HepG2 (cell line): ENCODE measurements around the gene CDK15. TPM values are rescaled to one million over a fixed set of nuclear protein-coding genes. Genes with fewer than 3 reads are reported as not detected.

Experiments
- ATAC-seq: fragments of 200-7000 bp; cut with Tn5 transposase; 3 replicates; pipeline ENCODE4 v1.9.1; 2020; ENCODE audit warnings: mild to moderate bottlenecking, moderate library complexity
- BruUV-seq: library from RNA; stranded (reverse); fragments of 400-500 nt; replicated peaks from 2 replicates; lab custom pipeline; 2021; lab: Mats Ljungman, UMichigan
- CTCF ChIA-PET: fragments of 300-600 bp; formaldehyde crosslinking; extraction: SDS; loops from one replicate; lab custom pipeline; 2021; ENCODE audit warnings: low total read pairs, inconsistent platforms, low intra/inter-chr PET ratio; lab: Yijun Ruan, JAX
- POLR2A ChIA-PET: fragments of 350-600 bp; sonication (Branson Sonifier 250); formaldehyde crosslinking; loops from one replicate; lab custom pipeline; 2020; ENCODE audit warnings: antibody characterized with exemption, inconsistent platforms; lab: Yijun Ruan, JAX
- DNase-seq: peaks from one replicate; pipeline ENCODE4 v3.0.0-alpha.2; 2015; ENCODE audit warnings: low spot score
- FAIRE-seq: peaks from 3 replicates; lab custom pipeline; 2011; peaks lifted over from hg19 to GRCh38; lab: Jason Lieb, UNC
- H2AFZ ChIP-seq: one replicate; pipeline ENCODE4 v1.6.1; 2011; ENCODE audit warnings: low read length, inconsistent platforms
- H3K27ac ChIP-seq: fragments of 300-600 bp; 3 replicates; pipeline ENCODE4 v1.8.0; 2011; ENCODE audit warnings: mixed run types, mild to moderate bottlenecking, mixed read lengths, low read length, inconsistent platforms; ENCODE audit not compliant: insufficient read depth; ENCODE audit errors: extremely low read length
- H3K27me3 ChIP-seq, 2 experiments: fragments of 200-600 bp in 1 of 2; 2 replicates in 1 of 2; 3 replicates in 1 of 2; pipeline versions ENCODE4 v1.6.0 to v1.8.0; 2011; ENCODE audit warnings: low read length in 2 of 2, mild to moderate bottlenecking in 2 of 2, moderate library complexity in 2 of 2, inconsistent platforms in 1 of 2; ENCODE audit not compliant: insufficient read depth in 2 of 2, control insufficient read depth in 1 of 2
- H3K36me3 ChIP-seq, 2 experiments: fragments of 200-600 bp in 1 of 2; replicated peaks in 1 of 2; 2 replicates in 1 of 2; 3 replicates in 1 of 2; pipeline versions ENCODE4 v1.5.1 to v1.8.0; 2011; ENCODE audit warnings: low read length in 2 of 2, inconsistent platforms in 1 of 2; ENCODE audit not compliant: insufficient read depth in 2 of 2, control insufficient read depth in 1 of 2
- H3K4me1 ChIP-seq: 2 replicates; pipeline ENCODE4 v1.5.1; 2012; ENCODE audit warnings: low read length, inconsistent platforms; ENCODE audit not compliant: insufficient read depth
- H3K4me2 ChIP-seq: 2 replicates; pipeline ENCODE4 v1.6.0; 2011; ENCODE audit warnings: low read depth, low read length, inconsistent platforms
- H3K4me3 ChIP-seq, 3 experiments: fragments of 200-600 bp in 1 of 3; sonication (generic), shearing (Covaris generic) in 1 of 3; replicated peaks in 1 of 3; 2 replicates each; pipeline ENCODE4 v1.5.1; 2011 to 2016; ENCODE audit warnings: low read length in 3 of 3, inconsistent platforms in 2 of 3, low read depth in 2 of 3, mild to moderate bottlenecking in 2 of 3, control low read depth in 1 of 3, mixed read lengths in 1 of 3; ENCODE audit not compliant: insufficient read depth in 1 of 3
- H3K79me2 ChIP-seq: one replicate; pipeline ENCODE4 v1.6.1; 2011; ENCODE audit warnings: low read length, inconsistent platforms; ENCODE audit not compliant: insufficient read depth
- H3K9ac ChIP-seq: 2 replicates; pipeline ENCODE4 v1.6.0; 2011; ENCODE audit warnings: mild to moderate bottlenecking, low read depth, low read length, inconsistent platforms; ENCODE audit not compliant: insufficient read depth
- H3K9me3 ChIP-seq: 2 replicates; pipeline ENCODE4 v1.5.1; 2012; ENCODE audit warnings: mild to moderate bottlenecking, low read length
- H4K20me1 ChIP-seq: 2 replicates; pipeline ENCODE4 v1.6.0; 2011; ENCODE audit warnings: inconsistent platforms, mild to moderate bottlenecking, low read length, moderate library complexity; ENCODE audit not compliant: insufficient read depth
- ATF7-NPFF ChIP-seq: sonication (generic); formaldehyde crosslinking; IDR thresholded peaks from 2 replicates; pipeline ENCODE4 v1.8.1; 2023; ENCODE audit warnings: mild to moderate bottlenecking, low read depth, missing genetic modification reagents, moderate library complexity
- ELF3 ChIP-seq: IDR thresholded peaks from 2 replicates; pipeline ENCODE4 v1.6.1; 2016; ENCODE audit warnings: missing genetic modification reagents, missing compliant biosample characterization
- GTF3A ChIP-seq: sonication (generic); formaldehyde crosslinking; conservative IDR thresholded peaks from 2 replicates; pipeline ENCODE4 v1.4.0; 2020; ENCODE audit warnings: mild to moderate bottlenecking, missing genetic modification reagents
- MED1 ChIP-seq: sonication (generic); formaldehyde crosslinking; IDR thresholded peaks from 2 replicates; pipeline ENCODE4 v1.4.0; 2020; ENCODE audit warnings: missing genetic modification reagents
- PITX1 ChIP-seq: sonication (generic); formaldehyde crosslinking; IDR thresholded peaks from 2 replicates; pipeline ENCODE4 v1.5.1; 2020; ENCODE audit warnings: mild to moderate bottlenecking, missing genetic modification reagents
- RBM39 ChIP-seq: fragments of 200-400 bp; formaldehyde crosslinking; IDR thresholded peaks from one replicate; pipeline ENCODE4 v1.6.1; 2018; ENCODE audit warnings: antibody characterized with exemption, mild to moderate bottlenecking, low read depth, low read length; ENCODE audit not compliant: poor library complexity, severe bottlenecking
- SALL1 ChIP-seq: sonication (generic); formaldehyde crosslinking; IDR thresholded peaks from 2 replicates; pipeline ENCODE4 v1.8.0; 2022; ENCODE audit warnings: mild to moderate bottlenecking, missing genetic modification reagents
- ZFP37 ChIP-seq: sonication (generic); formaldehyde crosslinking; IDR thresholded peaks from 2 replicates; pipeline ENCODE4 v1.4.0; 2020; ENCODE audit warnings: missing genetic modification reagents, borderline replicate concordance
- ZKSCAN1 ChIP-seq: fragments of 150-350 bp; IDR thresholded peaks from 2 replicates; pipeline ENCODE4 v1.6.1; 2014; ENCODE audit warnings: low read length
- ZNF33B ChIP-seq: sonication (generic); formaldehyde crosslinking; IDR thresholded peaks from 2 replicates; pipeline ENCODE4 v1.5.1; 2020; ENCODE audit warnings: mild to moderate bottlenecking, missing genetic modification reagents
- ZSCAN29 ChIP-seq: sonication (generic); formaldehyde crosslinking; conservative IDR thresholded peaks from 2 replicates; pipeline ENCODE4 v1.4.0; 2020; ENCODE audit warnings: mild to moderate bottlenecking, missing genetic modification reagents
- WGBS: methylation state at CpG from one replicate; pipeline ENCODE4 v1.1.6; 2017; ENCODE audit warnings: low lambda C conversion rate; 5-methylcytosine and 5-hydroxymethylcytosine counted together
- in situ Hi-C: cut with HindIII; loops from 2 replicates; pipeline ENCODE4 v1.10.0; 2017; ENCODE audit warnings: low pct_unique_long_range_greater_than_20kb; ENCODE audit not compliant: extremely low pct_ligation_motif_present
- intact Hi-C: fragments of 100-400 bp; cut with micrococcal nuclease; formaldehyde crosslinking; loops from one replicate; pipeline ENCODE4 v1.10.0; 2022; ENCODE audit not compliant: unreplicated experiment
- polyA plus RNA-seq, 8 experiments: library from polyadenylated mRNA; depleted of rRNA in 3 of 8; stranded (reverse) in 7 of 8; unstranded in 1 of 8; fragments of >200 nt; fragmentation: Illumina TruSeq in 4 of 8; extraction: Trizol in 4 of 8; gene quantifications; 2 replicates each; pipeline versions ENCODE4 v1.2.1 to v1.2.3, GENCODE V29; 2011 to 2016; ENCODE audit warnings: low read depth in 4 of 8, missing spikeins in 1 of 8, mixed read lengths in 1 of 8; ENCODE audit not compliant: insufficient read depth in 1 of 8
- total RNA-seq, 5 experiments: library from RNA; depleted of rRNA; stranded (reverse); fragments of >200 nt; fragmentation: Illumina TruSeq; extraction: Trizol; gene quantifications; 2 replicates each; pipeline ENCODE4 v1.2.3, GENCODE V29; 2016; ENCODE audit warnings: low read depth in 1 of 5
- TF ChIP-seq, protein P1 (sequence below): IDR thresholded peaks from 2 replicates; pipeline ENCODE4 v1.6.1; 2012; ENCODE audit warnings: inconsistent platforms
- TF ChIP-seq, protein P2 (sequence below): sonication (generic); formaldehyde crosslinking; IDR thresholded peaks from 2 replicates; pipeline ENCODE4 v1.4.0; 2020; ENCODE audit warnings: missing genetic modification reagents
- TF ChIP-seq, protein P3 (sequence below): sonication (generic); formaldehyde crosslinking; IDR thresholded peaks from 2 replicates; pipeline ENCODE4 v1.4.0; 2020; ENCODE audit warnings: missing genetic modification reagents, borderline replicate concordance

The CDK15 gene
- total and polyA plus RNA-seq, 2 of the 13 experiments (the other 11 are each of a cell fraction or from before 2014, with no cell fraction given) = not detected

DNA sequence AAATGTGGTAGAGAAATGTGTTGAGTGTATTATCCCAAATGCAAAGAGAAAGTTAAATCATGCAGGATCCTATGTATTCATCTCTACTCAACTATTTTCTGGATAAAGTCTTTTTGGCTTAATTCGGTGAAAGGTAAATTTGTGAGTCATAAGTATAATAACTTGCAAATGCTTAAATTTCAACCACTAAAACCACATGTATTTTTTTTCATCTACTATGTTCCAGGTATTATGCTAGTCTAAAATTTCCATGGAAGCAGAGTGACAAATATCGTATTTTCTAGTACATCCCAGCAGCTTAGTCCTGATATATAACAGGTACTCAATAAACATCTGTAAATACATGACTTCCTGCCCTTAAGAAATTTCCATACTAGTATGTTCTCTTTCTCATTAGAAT, 31.8 kb upstream of the CDK15 start:
- Histone ChIP-seq H3K27me3 (no peaks in the 10 kb centered on the region), H3K36me3 (no peaks in the 10 kb centered on the region; a peak in 1 of 5 replicates), H3K9me3 (no peaks in the 10 kb centered on the region), H3K4me1 (peaks cover 45% of the 10 kb centered on the region), H3K9ac (no peak overlapping the region), H3K4me2 (no peak overlapping the region), H3K79me2 (peaks cover 65% of the 10 kb centered on the region), H2AFZ (no peak overlapping the region), H4K20me1 (no peaks in the 10 kb centered on the region), H3K27ac (no peak overlapping the region), H3K4me3 (no peak overlapping the region)
- no peak for ATAC-seq
- DNase-seq = no peak
- POLR2A ChIA-PET = no interaction called here
- intact Hi-C loops (no loop called here), in situ Hi-C loops (no loop called here)
- WGBS = 98% methylated on average over 2 of the region's 2 CpGs
- CTCF ChIA-PET = no interaction called here
- no TSS peak for BruUV-seq
- TF ChIP-seq, protein P1, sequence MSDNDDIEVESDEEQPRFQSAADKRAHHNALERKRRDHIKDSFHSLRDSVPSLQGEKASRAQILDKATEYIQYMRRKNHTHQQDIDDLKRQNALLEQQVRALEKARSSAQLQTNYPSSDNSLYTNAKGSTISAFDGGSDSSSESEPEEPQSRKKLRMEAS = no peak
- TF ChIP-seq RBM39 = no peak
- no peak for TF ChIP-seq MED1 (CRISPR knock-in tag)
- TF ChIP-seq ZFP37 (CRISPR knock-in tag) = no peak
- TF ChIP-seq, protein P2, sequence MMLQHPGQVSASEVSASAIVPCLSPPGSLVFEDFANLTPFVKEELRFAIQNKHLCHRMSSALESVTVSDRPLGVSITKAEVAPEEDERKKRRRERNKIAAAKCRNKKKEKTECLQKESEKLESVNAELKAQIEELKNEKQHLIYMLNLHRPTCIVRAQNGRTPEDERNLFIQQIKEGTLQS (CRISPR knock-in tag) = no peak
- no peak for TF ChIP-seq GTF3A (CRISPR knock-in tag)
- TF ChIP-seq ZKSCAN1 = no peak
- TF ChIP-seq ATF7-NPFF (CRISPR knock-in tag) = no peak
- TF ChIP-seq ZSCAN29 (CRISPR knock-in tag) = no peak
- FAIRE-seq = no peak

DNA sequence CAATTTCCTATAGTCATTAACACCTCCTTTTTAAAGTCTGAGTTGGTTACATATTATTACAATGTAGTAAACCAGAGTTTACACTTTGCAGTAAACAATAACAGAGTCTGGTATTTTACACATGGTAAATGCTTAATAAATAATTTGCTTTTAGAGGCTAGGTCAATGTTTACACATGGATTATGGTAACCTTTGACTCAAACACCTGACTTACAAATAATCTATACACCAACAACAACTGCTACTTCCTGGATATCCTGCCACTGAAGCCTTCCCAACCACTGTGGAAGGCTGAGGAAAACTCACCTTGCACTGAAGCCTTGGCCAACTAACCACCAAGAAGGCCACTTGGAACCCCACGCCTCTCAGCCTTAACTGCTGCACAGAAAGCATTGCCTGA, 31.0 kb upstream of the CDK15 start:
- no TSS peak for BruUV-seq
- H3K4me1 ChIP-seq = peaks cover 49% of the 10 kb centered on the region
- H3K9ac ChIP-seq = no peak overlapping the region
- FAIRE-seq (no peak), DNase-seq (no peak), ATAC-seq (peak; percentile 38; the same call in 2 of the 3 replicates)
- H4K20me1 ChIP-seq = no peaks in the 10 kb centered on the region
- H3K27ac ChIP-seq = no peak overlapping the region
- POLR2A ChIA-PET = no interaction called here
- no peaks in the 10 kb centered on the region; a peak in 1 of 5 replicates for H3K27me3 ChIP-seq
- in situ Hi-C loops = no loop called here
- peaks cover 71% of the 10 kb centered on the region for H3K79me2 ChIP-seq
- H3K9me3 ChIP-seq = no peaks in the 10 kb centered on the region
- H3K36me3 ChIP-seq = no peaks in the 10 kb centered on the region; a peak in 1 of 5 replicates
- H2AFZ ChIP-seq = no peak overlapping the region
- intact Hi-C loops = no loop called here
- WGBS = 76% methylated on average over 1 of the region's 1 CpG
- H3K4me2 ChIP-seq = peak overlapping the region; percentile 26; the same call in 1 of the 2 replicates
- H3K4me3 ChIP-seq = no peak overlapping the region
- CTCF ChIA-PET = no interaction called here
- peak; percentile 93 for TF ChIP-seq PITX1 (CRISPR knock-in tag)
- TF ChIP-seq ZNF33B (CRISPR knock-in tag) = no peak
- 0 out of 2 replicates have a peak, but pooled peaks have one; percentile 34 for TF ChIP-seq SALL1 (CRISPR knock-in tag)
- peak; percentile 68 for TF ChIP-seq ELF3 (CRISPR knock-in tag)
- TF ChIP-seq, protein P3, sequence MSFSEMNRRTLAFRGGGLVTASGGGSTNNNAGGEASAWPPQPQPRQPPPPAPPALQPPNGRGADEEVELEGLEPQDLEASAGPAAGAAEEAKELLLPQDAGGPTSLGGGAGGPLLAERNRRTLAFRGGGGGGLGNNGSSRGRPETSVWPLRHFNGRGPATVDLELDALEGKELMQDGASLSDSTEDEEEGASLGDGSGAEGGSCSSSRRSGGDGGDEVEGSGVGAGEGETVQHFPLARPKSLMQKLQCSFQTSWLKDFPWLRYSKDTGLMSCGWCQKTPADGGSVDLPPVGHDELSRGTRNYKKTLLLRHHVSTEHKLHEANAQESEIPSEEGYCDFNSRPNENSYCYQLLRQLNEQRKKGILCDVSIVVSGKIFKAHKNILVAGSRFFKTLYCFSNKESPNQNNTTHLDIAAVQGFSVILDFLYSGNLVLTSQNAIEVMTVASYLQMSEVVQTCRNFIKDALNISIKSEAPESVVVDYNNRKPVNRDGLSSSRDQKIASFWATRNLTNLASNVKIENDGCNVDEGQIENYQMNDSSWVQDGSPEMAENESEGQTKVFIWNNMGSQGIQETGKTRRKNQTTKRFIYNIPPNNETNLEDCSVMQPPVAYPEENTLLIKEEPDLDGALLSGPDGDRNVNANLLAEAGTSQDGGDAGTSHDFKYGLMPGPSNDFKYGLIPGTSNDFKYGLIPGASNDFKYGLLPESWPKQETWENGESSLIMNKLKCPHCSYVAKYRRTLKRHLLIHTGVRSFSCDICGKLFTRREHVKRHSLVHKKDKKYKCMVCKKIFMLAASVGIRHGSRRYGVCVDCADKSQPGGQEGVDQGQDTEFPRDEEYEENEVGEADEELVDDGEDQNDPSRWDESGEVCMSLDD (CRISPR knock-in tag) = no peak
